Tibial nerve (tissue), 4 donors: ENCODE measurements around the gene IER5.

ENCODE experiments used
- CTCF ChIP-seq, 5 experiments: fragments of 200-600 bp in 3 of 5; fragments of 450-650 bp in 2 of 5; sonication (generic) in 3 of 5; IDR thresholded peaks; one replicate each; pipeline ENCODE4 v1.5.1; 2016 to 2019; ENCODE audit warnings: antibody characterized with exemption in 5 of 5, mild to moderate bottlenecking in 3 of 5, moderate library complexity in 2 of 5
- EP300 ChIP-seq, 2 donors: sonication (generic); formaldehyde crosslinking; IDR thresholded peaks; one replicate each; pipeline ENCODE4 v1.6.1; 2017; ENCODE audit warnings: antibody characterized with exemption in 2 of 2, mild to moderate bottlenecking in 1 of 2
- POLR2A ChIP-seq, 2 donors: fragments of 450-650 bp; IDR thresholded peaks; one replicate each; pipeline ENCODE4 v1.6.1; 2017; ENCODE audit warnings: antibody characterized with exemption in 2 of 2, mild to moderate bottlenecking in 2 of 2, moderate library complexity in 2 of 2

DNA sequence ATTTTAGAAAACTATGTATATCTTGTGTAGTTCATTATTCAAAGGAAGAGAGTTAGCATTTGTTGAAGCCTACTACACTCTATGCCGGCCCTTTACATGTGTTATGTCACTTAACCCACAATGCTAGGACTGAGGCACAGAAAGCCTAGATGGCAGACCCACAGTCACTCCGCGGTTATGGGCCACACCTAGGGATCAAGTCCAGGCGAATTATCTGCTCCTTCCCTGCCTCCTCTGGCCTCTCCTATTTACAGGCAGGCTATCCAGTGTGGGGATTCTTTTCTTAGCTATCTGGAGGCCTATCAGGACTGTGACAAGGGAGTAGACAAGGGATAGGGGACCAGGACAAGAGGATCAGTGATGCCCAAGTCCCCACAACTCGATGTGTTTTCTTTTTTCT lies 33.0 kb downstream of the IER5 start:
- TF ChIP-seq POLR2A (IDR thresholded peaks at IDR 0.05) (no peak), CTCF (IDR thresholded peaks at IDR 0.05) (no peak), EP300 (IDR thresholded peaks at IDR 0.05) (no peak)
